GM10847 (cell line): ENCODE data around the gene WNT8B.

Experiments used
- POLR2A ChIP-seq: IDR thresholded peaks from 2 replicates; pipeline ENCODE4 v1.6.1; 2011; ENCODE audit not compliant: insufficient read length; ENCODE audit errors: extremely low read depth

Gene WNT8B

DNA sequence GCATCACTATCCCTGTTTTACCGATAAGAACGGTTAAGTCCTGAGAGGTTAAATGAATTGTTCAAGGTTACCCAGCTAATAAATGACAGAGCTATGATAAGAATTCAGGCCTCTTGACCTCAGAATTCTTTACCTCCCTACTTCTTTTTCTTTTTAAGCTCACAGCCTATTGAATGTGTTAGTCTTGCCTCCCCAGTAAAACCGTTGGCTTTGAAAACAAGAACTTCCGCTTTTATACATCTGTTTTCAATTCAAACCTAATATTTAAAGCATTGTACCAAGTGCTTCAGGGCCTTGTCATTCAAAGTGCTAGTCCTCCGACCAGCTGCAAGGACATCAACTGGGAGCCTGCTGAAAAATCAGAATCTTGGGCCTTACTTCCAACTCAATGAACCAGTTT lies 41.3 kb downstream of the WNT8B start:
- TF ChIP-seq POLR2A: no peak

DNA sequence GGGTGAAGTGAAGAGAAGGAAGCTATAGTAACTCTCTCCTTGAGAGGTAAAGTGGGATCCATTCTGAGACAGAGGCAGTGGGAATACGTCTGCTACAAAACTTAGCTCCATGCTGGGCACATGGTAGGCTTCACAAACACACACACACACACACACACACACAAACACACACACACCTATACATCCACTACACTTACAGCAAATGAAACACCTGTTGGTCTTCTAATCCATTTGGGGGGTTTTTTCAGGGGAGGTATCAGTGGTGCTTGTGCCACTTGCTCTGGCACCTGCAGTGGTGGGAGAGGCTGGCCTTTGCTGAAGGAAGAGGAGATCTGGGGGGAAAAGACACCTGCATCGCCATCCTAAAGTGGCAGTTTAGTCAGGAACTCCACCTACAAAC lies 42.4 kb downstream of the WNT8B start:
- no peak for TF ChIP-seq POLR2A

DNA sequence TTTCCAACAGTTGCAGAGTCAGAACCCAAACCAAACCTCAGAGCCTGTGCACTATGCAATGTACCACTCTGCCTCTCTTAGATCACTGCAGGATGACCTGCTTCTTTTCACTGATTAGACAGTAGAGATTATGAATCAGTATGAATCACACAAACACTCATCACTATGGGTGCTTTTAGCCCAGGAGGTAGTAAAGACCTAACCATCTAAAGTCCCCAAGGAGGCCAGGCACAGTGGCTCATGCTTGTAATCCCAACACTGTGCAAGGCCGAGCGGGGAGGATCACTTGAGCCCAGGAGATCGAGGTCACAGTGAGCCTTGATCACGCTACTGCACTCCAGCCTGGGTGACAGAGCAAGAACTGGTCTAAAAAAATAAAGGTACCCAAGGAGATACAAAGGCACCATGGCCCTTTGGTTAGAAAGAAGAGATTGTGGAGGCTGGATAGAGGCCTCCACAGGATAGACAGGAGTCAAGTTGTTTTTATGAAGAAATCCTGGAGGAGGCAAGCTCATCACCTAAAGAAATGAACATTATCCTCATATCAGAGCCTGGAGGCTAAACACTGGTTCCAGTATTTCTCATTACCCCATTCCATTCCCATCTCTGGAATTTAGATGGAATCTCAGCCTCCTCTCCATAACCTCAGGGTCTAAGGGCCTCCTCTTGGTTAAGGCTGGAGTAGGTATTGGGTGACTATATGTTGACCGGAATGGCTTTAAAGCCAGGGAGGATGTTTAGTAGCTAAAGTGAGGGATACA lies 44.0 kb downstream of the WNT8B start:
- TF ChIP-seq POLR2A: no peak

DNA sequence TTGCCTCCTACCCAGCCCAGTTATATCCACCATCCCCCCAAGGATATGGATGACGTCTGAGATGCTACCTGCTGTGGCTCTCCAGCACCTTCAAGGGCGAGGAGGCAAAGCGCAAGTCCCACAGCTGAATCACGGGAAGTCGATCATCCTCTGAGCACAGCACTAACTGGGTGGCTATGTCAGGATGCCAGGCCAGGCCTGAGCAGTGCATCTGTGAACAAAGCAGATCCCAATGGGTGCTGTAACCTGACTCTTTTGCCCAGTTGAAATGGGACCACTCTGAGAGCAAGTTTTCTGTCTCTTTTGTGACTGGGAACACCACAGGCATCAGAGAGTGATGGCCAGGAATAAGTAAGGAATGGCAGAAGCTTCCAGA lies 44.5 kb downstream of the WNT8B start:
- TF ChIP-seq POLR2A: no peak

GRCh38 chr10:100508266-100508665 lies 45.5 kb downstream of the WNT8B start:
- TF ChIP-seq POLR2A: no peak

GRCh38 chr10:100508691-100509150 lies 45.9 kb downstream of the WNT8B start:
- TF ChIP-seq POLR2A: no peak

DNA sequence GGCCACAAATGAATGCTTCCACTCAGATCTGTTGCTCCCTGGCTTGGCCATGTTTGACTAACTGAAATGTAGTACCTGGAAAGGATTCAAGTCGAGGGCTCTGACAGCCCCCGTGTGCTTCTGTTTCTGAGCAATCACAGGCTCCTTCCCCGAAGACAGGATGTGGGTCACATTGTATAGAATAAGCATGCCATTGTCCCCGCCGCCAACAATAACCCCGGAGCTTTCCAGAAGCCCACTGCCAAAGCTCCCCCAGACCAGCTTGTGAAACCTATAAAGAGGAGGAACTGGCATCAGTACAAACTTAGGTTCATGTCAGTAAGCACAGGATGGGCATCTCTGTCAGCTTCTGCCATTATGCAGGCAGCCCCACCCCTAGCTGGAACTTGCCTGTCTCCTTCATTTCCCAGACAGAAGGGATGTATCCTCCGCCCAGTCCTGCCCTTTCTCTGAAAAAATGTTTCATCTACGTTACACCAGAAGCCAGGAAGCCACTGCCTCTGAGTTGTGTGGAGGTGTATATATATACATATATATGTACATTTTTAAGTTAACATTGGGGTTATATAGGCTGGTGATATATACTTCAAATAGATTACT lies 46.5 kb downstream of the WNT8B start:
- TF ChIP-seq POLR2A: no peak

DNA sequence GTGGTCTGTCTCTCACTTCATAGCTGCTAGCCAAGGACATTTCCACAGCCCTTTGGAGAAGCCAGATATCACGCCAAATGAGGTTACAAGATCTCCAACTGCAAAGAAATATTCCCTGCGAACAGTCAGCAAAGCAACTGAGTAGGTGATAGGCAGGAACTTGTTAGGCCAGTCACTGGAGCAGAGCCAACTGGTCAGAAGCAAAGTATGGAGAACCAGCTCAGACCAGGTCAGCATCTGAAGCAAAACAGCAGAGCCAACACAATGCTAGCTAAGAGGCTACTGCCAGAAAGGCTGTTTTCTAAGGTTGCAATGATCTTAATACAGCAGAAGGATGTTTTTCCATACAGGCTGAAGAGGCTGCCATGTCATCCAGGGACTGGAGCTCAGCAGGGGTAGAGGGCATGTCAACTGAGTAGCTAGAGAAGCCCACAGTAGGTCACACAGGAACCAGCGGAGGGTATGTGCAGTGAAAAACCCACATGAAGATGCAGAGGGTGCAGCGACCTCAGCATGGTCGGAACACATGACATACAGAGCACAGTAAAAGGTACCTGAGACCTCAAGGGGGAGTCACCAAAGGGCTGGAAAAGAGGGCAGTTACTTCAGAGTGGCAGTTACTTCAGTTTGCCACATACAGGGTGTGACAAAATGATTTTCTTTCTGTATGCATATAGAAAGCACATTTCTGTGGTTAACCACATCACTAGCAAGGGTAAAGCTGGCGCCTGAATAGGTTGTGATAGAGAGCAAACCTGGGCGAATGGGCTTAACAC lies 47.9 kb downstream of the WNT8B start:
- TF ChIP-seq POLR2A: no peak

GRCh38 chr10:100515612-100516011 lies 52.8 kb downstream of the WNT8B start:
- TF ChIP-seq POLR2A: no peak

- no peak for TF ChIP-seq POLR2A
Observed at GRCh38 chr10:100516847-100517246, 54.0 kb downstream of the WNT8B start.

GRCh38 chr10:100518761-100519241 lies 56.0 kb downstream of the WNT8B start:
- TF ChIP-seq POLR2A: no peak

DNA sequence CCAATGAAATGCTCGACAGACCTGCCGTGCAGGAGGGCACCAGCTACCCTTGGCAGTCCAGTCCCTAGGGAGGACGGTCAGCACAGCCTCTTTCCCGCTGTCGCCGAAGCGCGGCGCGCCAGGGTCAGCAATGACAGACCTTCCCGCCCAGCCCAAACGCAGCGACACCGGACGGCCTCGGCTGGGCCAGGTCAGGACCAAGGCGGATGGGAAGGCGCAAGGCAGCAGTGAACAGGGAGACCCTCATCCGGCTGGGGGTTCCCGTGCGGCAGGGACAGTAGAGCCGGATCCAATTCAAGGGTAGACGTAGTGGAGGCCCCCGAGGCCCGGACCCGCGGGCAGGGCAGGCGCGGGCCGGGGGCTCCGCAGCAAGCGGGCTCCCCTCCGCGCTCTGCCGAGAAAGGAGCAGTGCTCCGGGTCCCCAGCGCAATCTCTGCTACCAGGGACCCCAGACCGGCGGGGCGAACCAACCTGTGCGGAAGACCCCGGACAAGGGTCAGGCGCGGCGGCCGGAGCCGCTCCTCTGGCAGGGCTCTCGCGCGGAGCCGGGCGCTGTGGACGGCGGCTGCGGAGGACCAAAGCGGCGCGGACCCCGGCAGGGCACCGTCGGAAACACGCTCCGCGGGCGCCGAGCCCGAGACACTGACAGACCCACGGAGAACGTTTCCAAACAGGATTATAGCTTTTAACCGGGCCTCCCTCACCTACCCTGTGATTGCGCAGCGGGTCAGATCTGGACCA lies 56.7 kb downstream of the WNT8B start, which contains the start of gene SEC31B:
SEC31B (minus strand) TSS at position 551 of the 741 bp plus-strand sequence. CDS start 2,909 bp downstream, outside the sequence.
- TF ChIP-seq POLR2A: no peak

GRCh38 chr10:100520811-100521210 lies 58.0 kb downstream of the WNT8B start:
- no peak for TF ChIP-seq POLR2A

DNA sequence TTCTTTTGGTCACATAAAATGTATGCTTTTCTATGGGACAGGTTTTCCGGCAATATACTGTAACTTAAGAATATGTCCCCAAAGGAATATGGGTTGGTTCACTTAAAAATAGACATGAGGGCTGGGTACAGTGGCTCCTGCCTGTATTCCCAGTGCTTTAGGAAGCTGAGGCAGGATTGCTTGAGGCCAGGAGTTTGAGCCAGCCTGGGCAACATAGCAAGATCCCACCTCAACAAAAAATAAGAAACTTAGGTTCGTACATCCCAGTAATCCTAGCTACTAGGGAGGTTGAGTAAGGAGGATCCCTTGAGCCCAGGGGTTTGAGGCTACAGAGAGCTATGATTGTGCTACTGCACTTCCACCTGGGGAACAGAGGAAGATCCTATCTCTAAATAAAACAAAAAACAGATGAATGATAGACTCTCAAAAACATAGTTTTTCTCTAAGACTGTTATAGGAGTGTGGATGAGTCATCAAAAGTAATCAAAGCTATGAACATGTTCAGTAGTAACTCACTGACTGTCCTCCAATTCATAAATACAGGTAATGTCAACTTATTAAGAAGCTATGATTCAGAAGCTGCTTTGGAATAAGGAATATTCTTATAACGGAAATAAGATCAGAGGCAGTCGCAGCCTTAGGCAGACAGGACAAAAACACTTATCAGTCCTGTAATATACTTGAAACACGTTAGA lies 59.4 kb downstream of the WNT8B start:
- TF ChIP-seq POLR2A: no peak
